SK-N-SH treated with all-trans-retinoic acid at 6 μM for 48 hours (cell line): ENCODE data around the gene RPEL1.

ENCODE experiments used
- SNAI2 ChIP-seq: fragments of 250-450 bp; sonication (Bioruptor Pico); IDR thresholded peaks from 2 replicates; pipeline ENCODE4 v1.5.0; 2020; ENCODE audit warnings: mild to moderate bottlenecking, moderate library complexity
- ZFP3 ChIP-seq: fragments of 250-450 bp; sonication (Bioruptor Pico); IDR thresholded peaks from 2 replicates; pipeline ENCODE4 v1.5.0; 2020; ENCODE audit warnings: mild to moderate bottlenecking, moderate library complexity
- ZFP30 ChIP-seq: fragments of 450-650 bp; formaldehyde crosslinking; IDR thresholded peaks from 2 replicates; pipeline ENCODE4 v1.5.0; 2022; ENCODE audit warnings: mild to moderate bottlenecking, moderate library complexity

DNA sequence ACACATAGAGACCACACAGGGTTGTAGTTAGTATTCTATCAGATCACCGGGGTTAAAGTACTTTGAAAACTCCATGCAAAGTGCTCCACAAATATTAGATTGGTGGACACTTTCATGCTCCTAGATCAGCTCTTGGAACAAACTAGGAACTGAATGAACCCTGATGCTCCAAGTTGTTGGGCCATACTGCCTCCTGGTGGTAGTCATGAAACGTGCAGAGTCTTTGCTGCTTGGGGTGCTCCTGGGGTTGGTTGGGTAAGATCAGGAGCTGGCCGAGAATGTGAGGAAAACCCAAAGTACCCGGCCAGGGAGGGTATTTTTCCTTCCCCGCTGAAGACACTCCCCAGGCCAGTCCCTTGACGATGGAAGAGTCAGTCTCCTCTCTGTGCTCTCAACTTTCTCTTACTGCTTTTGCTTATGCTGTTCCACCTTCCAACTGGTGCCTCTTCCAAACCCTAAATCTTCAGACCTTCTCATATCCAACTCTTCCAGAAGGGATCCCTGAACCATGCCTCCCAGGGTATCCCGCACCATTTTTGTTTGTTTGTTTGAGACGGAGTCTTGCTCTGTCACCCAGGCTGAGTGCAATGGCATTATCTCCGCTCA, 918 bp upstream of the RPEL1 start:
- no peak for TF ChIP-seq ZFP30 (CRISPR knock-in tag)
- no peak for TF ChIP-seq SNAI2
- no peak for TF ChIP-seq ZFP3
